HepG2 (cell line): Measurements from ENCODE around the gene GPR15LG.

ENCODE experiments used
- TCF7 ChIP-seq: sonication (generic); IDR thresholded peaks from 2 replicates; pipeline ENCODE4 v1.6.1; 2016; ENCODE audit warnings: antibody characterized with exemption, low read depth
- ZNF674 ChIP-seq: sonication (generic); formaldehyde crosslinking; IDR thresholded peaks from 2 replicates; pipeline ENCODE4 v1.5.0; 2020; ENCODE audit warnings: low read depth, mild to moderate bottlenecking, missing genetic modification reagents
- TF ChIP-seq, protein P1 (sequence below): sonication (generic); formaldehyde crosslinking; IDR thresholded peaks from 2 replicates; pipeline ENCODE4 v1.5.0; 2020; ENCODE audit warnings: mild to moderate bottlenecking, missing genetic modification reagents

DNA sequence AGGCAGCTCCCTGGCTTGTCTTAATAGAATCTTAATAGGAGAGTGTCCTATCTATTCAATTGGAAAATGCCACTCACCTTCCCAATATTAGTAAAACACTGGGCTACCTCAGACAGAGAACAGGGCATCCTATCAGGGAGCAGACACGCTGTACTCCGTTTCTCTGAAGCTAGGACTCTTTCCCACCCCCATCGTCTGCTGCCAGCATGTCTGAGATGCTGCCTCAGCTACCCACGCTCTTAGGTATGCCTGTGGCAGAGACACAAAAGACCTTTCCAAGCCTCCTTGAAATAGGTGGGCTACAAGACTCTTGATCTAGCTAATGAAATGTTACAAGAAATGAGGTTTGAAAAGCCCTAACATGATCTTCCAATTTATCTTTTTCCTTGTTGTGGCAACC lies 54.2 kb downstream of the GPR15LG start:
- TF ChIP-seq TCF7 (no peak), ZNF674 (CRISPR knock-in tag) (no peak)
- TF ChIP-seq, protein P1, sequence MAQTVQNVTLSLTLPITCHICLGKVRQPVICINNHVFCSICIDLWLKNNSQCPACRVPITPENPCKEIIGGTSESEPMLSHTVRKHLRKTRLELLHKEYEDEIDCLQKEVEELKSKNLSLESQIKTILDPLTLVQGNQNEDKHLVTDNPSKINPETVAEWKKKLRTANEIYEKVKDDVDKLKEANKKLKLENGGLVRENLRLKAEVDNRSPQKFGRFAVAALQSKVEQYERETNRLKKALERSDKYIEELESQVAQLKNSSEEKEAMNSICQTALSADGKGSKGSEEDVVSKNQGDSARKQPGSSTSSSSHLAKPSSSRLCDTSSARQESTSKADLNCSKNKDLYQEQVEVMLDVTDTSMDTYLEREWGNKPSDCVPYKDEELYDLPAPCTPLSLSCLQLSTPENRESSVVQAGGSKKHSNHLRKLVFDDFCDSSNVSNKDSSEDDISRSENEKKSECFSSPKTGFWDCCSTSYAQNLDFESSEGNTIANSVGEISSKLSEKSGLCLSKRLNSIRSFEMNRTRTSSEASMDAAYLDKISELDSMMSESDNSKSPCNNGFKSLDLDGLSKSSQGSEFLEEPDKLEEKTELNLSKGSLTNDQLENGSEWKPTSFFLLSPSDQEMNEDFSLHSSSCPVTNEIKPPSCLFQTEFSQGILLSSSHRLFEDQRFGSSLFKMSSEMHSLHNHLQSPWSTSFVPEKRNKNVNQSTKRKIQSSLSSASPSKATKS (CRISPR knock-in tag) = no peak
